CD4-positive, alpha-beta T cell treated with Interleukin-15 for 1 hour (primary cell): ENCODE results near the gene TSC2.
"Not testable (repeated sequence)": the region's sequence is repeated elsewhere in the genome, so short reads cannot be mapped to it uniquely, and the experiment has no call there.

Experiments used
- DNase-seq: peaks from one replicate; pipeline ENCODE4 v3.0.0-alpha.2; 2020

The TSC2 gene

GRCh38 chr16:2125609-2126008 lies 77.8 kb downstream of the TSC2 start:
- DNase-seq = not testable (repeated sequence)

- not testable (repeated sequence) for DNase-seq
Measured at GRCh38 chr16:2126161-2126743, 78.5 kb downstream of the TSC2 start.

GRCh38 chr16:2126928-2127556 lies 79.3 kb downstream of the TSC2 start:
- not testable (repeated sequence) for DNase-seq

GRCh38 chr16:2127630-2128280 lies 80.0 kb downstream of the TSC2 start:
- DNase-seq = peak; percentile 53

GRCh38 chr16:2129251-2129650 lies 81.5 kb downstream of the TSC2 start:
- DNase-seq = not testable (repeated sequence)

- DNase-seq = not testable (repeated sequence)
Measured at GRCh38 chr16:2129890-2130447, 82.2 kb downstream of the TSC2 start.

GRCh38 chr16:2133797-2134196 lies 86.0 kb downstream of the TSC2 start:
- not testable (repeated sequence) for DNase-seq

- not testable (repeated sequence) for DNase-seq
Measured at GRCh38 chr16:2135071-2135470, 87.3 kb downstream of the TSC2 start.

- DNase-seq = peak; percentile 99
Measured at GRCh38 chr16:2135770-2136490, 88.1 kb downstream of the TSC2 start, which contains the start of gene PKD1. Gene PKD1, minus strand, starts transcription at chr16:2135898. Its CDS starts 209 bp downstream, at chr16:2135689.
